SK-N-SH (cell line): ENCODE data around the gene MAB21L1. TPM values are rescaled to one million over a fixed set of nuclear protein-coding genes. Genes with fewer than 3 reads are reported as not detected.

ENCODE experiments used
- CTCF ChIA-PET: fragments of 300-600, 350-600 bp; formaldehyde crosslinking; extraction: SDS; loops from one replicate; lab custom pipeline; 2021; lab: Yijun Ruan, JAX
- POLR2A ChIA-PET: fragments of 350-600 bp; sonication (Branson Sonifier 250); formaldehyde crosslinking; extraction: SDS; loops from one replicate; lab custom pipeline; 2020; ENCODE audit warnings: antibody characterized with exemption, inconsistent platforms; lab: Yijun Ruan, JAX
- DNase-seq: peaks from one replicate; pipeline ENCODE4 v3.0.0; 2012
- H2AFZ ChIP-seq: fragments of 200-600 bp; sonication (generic); 2 replicates; pipeline ENCODE4 v1.8.1; 2016; ENCODE audit warnings: antibody characterized with exemption, mild to moderate bottlenecking, low read depth
- H3F3A ChIP-seq: fragments of 200-600 bp; sonication (generic); replicated peaks from 2 replicates; pipeline ENCODE3; 2016; ENCODE audit warnings: antibody characterized with exemption, mild to moderate bottlenecking; ENCODE audit not compliant: insufficient read depth
- H3K27ac ChIP-seq, 2 experiments: fragments of 200-500 bp in 1 of 2; fragments of 200-600 bp in 1 of 2; sonication (Bioruptor generic) in 1 of 2; sonication (generic), shearing (Covaris generic) in 1 of 2; 2 replicates each; pipeline versions ENCODE4 v1.5.1 to v1.6.1; 2014 to 2016; ENCODE audit warnings: low read depth in 2 of 2, inconsistent platforms in 1 of 2, low read length in 1 of 2, mild to moderate bottlenecking in 1 of 2, mixed read lengths in 1 of 2
- H3K27me3 ChIP-seq: fragments of 200-600 bp; sonication (generic), shearing (Covaris generic); 2 replicates; pipeline ENCODE4 v1.6.1; 2016; ENCODE audit warnings: mixed run types; ENCODE audit not compliant: insufficient read depth
- H3K36me3 ChIP-seq, 2 experiments: fragments of 200-500 bp in 1 of 2; fragments of 200-600 bp in 1 of 2; sonication (Bioruptor generic) in 1 of 2; sonication (generic) in 1 of 2; replicated peaks in 1 of 2; 2 replicates each; pipeline versions ENCODE3 to v1.5.1; 2014 to 2016; ENCODE audit warnings: low read length in 1 of 2, mild to moderate bottlenecking in 1 of 2; ENCODE audit not compliant: insufficient read depth in 2 of 2, control insufficient read depth in 1 of 2
- H3K4me1 ChIP-seq, 2 experiments: fragments of 200-500 bp in 1 of 2; fragments of 200-600 bp in 1 of 2; sonication (Bioruptor generic) in 1 of 2; sonication (generic), shearing (Covaris generic) in 1 of 2; 2 replicates each; pipeline versions ENCODE4 v1.5.1 to v1.6.1; 2014 to 2016; ENCODE audit warnings: low read depth in 1 of 2, low read length in 1 of 2, mixed run types in 1 of 2; ENCODE audit not compliant: insufficient read depth in 2 of 2, control insufficient read depth in 1 of 2
- H3K4me2 ChIP-seq: fragments of 200-600 bp; sonication (generic), shearing (Covaris generic); 2 replicates; pipeline ENCODE4 v1.6.1; 2017; ENCODE audit warnings: mixed run types
- H3K4me3 ChIP-seq, 2 experiments: fragments of 200-500 bp in 1 of 2; fragments of 200-600 bp in 1 of 2; sonication (Bioruptor generic) in 1 of 2; sonication (generic), shearing (Covaris generic) in 1 of 2; 2 replicates each; pipeline versions ENCODE4 v1.5.1 to v1.8.1; 2014 to 2016; ENCODE audit warnings: low read depth in 2 of 2, inconsistent platforms in 1 of 2, low read length in 1 of 2, mild to moderate bottlenecking in 1 of 2, mixed read lengths in 1 of 2, moderate library complexity in 1 of 2
- H3K79me2 ChIP-seq: fragments of 200-600 bp; sonication (generic); 2 replicates; pipeline ENCODE4 v1.8.1; 2017; ENCODE audit warnings: mild to moderate bottlenecking; ENCODE audit not compliant: insufficient read depth
- H3K9ac ChIP-seq: fragments of 200-600 bp; sonication (generic); 2 replicates; pipeline ENCODE4 v1.6.1; 2017; ENCODE audit warnings: mixed run types
- H3K9me2 ChIP-seq: fragments of 200-600 bp; sonication (generic); 2 replicates; pipeline ENCODE4 v1.6.1; 2017; ENCODE audit warnings: mixed run types
- H3K9me3 ChIP-seq: fragments of 200-600 bp; sonication (generic); 2 replicates; pipeline ENCODE4 v1.6.1; 2017; ENCODE audit warnings: mixed run types, mild to moderate bottlenecking, moderate library complexity
- H4K20me1 ChIP-seq: fragments of 200-600 bp; sonication (generic); 2 replicates; pipeline ENCODE4 v1.6.1; 2017; ENCODE audit warnings: mild to moderate bottlenecking, mixed run types; ENCODE audit not compliant: insufficient read depth
- CHD2 ChIP-seq: fragments of 150-350 bp; IDR thresholded peaks from 2 replicates; pipeline ENCODE4 v1.6.1; 2018; ENCODE audit warnings: low read length; ENCODE audit not compliant: partially characterized antibody
- ELF1 ChIP-seq: IDR thresholded peaks from 2 replicates; pipeline ENCODE4 v1.4.0; 2012
- EZH2phosphoT487 ChIP-seq: fragments of 200-600 bp; sonication (generic); IDR thresholded peaks from 2 replicates; pipeline ENCODE4 v1.6.1; 2017; ENCODE audit warnings: low read depth, mixed run types, mild to moderate bottlenecking, antibody characterized with exemption, moderate library complexity, borderline replicate concordance
- FOXJ3 ChIP-seq: sonication (generic); formaldehyde crosslinking; IDR thresholded peaks from 2 replicates; pipeline ENCODE4 v1.5.1; 2020; ENCODE audit warnings: mild to moderate bottlenecking, missing genetic modification reagents
- GATA2 ChIP-seq: sonication (generic); formaldehyde crosslinking; IDR thresholded peaks from 2 replicates; pipeline ENCODE4 v1.5.0; 2020; ENCODE audit warnings: mild to moderate bottlenecking, missing genetic modification reagents
- MEF2A ChIP-seq: IDR thresholded peaks from 2 replicates; pipeline ENCODE4 v1.4.0; 2012; ENCODE audit warnings: low read depth, borderline replicate concordance
- NFIC ChIP-seq: IDR thresholded peaks from 2 replicates; pipeline ENCODE4 v1.4.0; 2012; ENCODE audit warnings: borderline replicate concordance
- NRF1 ChIP-seq: IDR thresholded peaks from 2 replicates; pipeline ENCODE4 v1.6.1; 2012; ENCODE audit warnings: low read depth, mild to moderate bottlenecking, low read length
- RAD21 ChIP-seq: IDR thresholded peaks from 2 replicates; pipeline ENCODE4 v1.6.1; 2012; ENCODE audit warnings: mild to moderate bottlenecking, low read length
- RFX5 ChIP-seq: IDR thresholded peaks from 2 replicates; pipeline ENCODE4 v1.6.1; 2012; ENCODE audit warnings: mild to moderate bottlenecking, improper control_type of control experiment, low read length
- TAF1 ChIP-seq: IDR thresholded peaks from 2 replicates; pipeline ENCODE4 v1.6.1; 2012; ENCODE audit warnings: low read depth, mild to moderate bottlenecking, low read length, moderate library complexity, borderline replicate concordance
- WGBS: methylation state at CpG from one replicate; pipeline ENCODE4 v1.1.6; 2017; ENCODE audit warnings: low lambda C conversion rate; 5-methylcytosine and 5-hydroxymethylcytosine counted together
- polyA plus RNA-seq, 3 experiments: library from polyadenylated mRNA; depleted of rRNA; stranded (reverse); fragments of >200 nt; gene quantifications; 2 replicates each; pipeline ENCODE4 v1.2.3, GENCODE V29; 2012
- TF ChIP-seq, protein P1 (sequence below): fragments of 150-350 bp; IDR thresholded peaks from 2 replicates; pipeline ENCODE4 v1.6.1; 2017; ENCODE audit warnings: antibody characterized with exemption, low read length, low read depth, borderline replicate concordance
- TF ChIP-seq, protein P2 (sequence below): IDR thresholded peaks from 2 replicates; pipeline ENCODE4 v1.6.1; 2012; ENCODE audit warnings: mild to moderate bottlenecking, low read depth, low read length, moderate library complexity

Gene MAB21L1
- polyA plus RNA-seq, 1 of the 3 experiments (the other 2 are of a cell fraction), result 42.3 TPM

DNA sequence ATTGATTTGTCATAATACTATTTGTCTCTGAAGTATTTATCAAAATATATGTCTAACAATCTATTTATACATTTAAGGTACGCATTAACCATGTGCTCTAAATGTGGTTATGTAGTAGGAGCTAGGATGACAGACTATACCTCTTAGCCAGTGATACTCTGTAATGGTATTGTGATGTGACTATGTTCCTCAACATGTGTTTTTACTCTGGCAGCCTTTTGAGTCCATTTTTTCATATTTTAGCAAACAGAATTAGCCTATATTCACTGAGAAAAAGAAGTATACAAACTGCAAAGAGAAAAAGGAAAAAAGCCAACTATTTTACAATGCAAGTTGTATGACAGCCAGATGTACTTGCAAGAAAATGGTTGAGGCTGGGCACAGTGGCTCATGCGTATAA, 26.7 kb downstream of the MAB21L1 start:
- ChIA-PET CTCF (interaction anchor here (1.4 kb wide), 1 partner anchor 17 kb away, joined by 3 read pairs; no protein-coding TSS in a partner anchor), POLR2A (no interaction called here)
- 92% methylated on average over 2 of the region's 2 CpGs for WGBS

DNA sequence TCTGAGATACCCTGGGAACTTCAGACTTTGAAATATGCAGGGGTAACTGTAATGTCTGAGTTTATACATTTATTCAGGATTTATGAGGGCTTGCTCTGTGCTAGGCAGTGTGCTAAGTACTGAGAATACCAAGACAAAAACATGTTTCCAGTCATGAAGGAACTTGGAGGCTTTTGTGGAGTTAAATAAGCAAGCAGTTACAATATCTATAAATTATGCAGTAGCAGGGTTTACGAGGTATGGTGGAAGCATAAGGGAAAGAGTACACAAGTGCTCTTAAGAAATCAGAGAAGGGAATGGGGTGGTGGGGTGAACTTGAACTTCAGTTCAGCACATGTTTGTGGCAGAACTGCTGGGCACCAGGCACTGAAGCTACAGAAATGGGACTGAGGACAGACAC, 28.0 kb downstream of the MAB21L1 start:
- Histone ChIP-seq H3K4me3 (no peak overlapping the region), H2AFZ (no peak overlapping the region), H3K4me1 (no peaks in the 10 kb centered on the region), H3K36me3 (peaks cover 0 to 3% of the 10 kb centered on the region in 2 experiments), H3K9me2 (0 out of 2 replicates have a peak, but pooled peaks cover 3% of the 10 kb centered on the region), H3K4me2 (no peak overlapping the region), H3K9me3 (no peaks in the 10 kb centered on the region), H3K79me2 (no peaks in the 10 kb centered on the region), H3F3A (no peaks in the 10 kb centered on the region), H3K9ac (no peak overlapping the region), H3K27me3 (no peaks in the 10 kb centered on the region), H3K27ac (no peak overlapping the region), H4K20me1 (no peaks in the 10 kb centered on the region)
- CTCF ChIA-PET, result no interaction called here
- POLR2A ChIA-PET, result no interaction called here
- TF ChIP-seq CHD2 (no peak), EZH2phosphoT487 (no peak), TAF1 (no peak)
- TF ChIP-seq, protein P1, sequence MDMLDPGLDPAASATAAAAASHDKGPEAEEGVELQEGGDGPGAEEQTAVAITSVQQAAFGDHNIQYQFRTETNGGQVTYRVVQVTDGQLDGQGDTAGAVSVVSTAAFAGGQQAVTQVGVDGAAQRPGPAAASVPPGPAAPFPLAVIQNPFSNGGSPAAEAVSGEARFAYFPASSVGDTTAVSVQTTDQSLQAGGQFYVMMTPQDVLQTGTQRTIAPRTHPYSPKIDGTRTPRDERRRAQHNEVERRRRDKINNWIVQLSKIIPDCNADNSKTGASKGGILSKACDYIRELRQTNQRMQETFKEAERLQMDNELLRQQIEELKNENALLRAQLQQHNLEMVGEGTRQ, result no peak
- DNase-seq, result no peak
- WGBS, result 100% methylated on average over 1 of the region's 1 CpG

More for the DNA sequence above, 26.7 kb downstream of the MAB21L1 start:
- no peak overlapping the region for H3K4me2 ChIP-seq
- no peaks in the 10 kb centered on the region for H3K9me2 ChIP-seq
- no peaks in the 10 kb centered on the region for H3K79me2 ChIP-seq
- H3K27me3 ChIP-seq, result no peaks in the 10 kb centered on the region
- H3K9me3 ChIP-seq, result no peaks in the 10 kb centered on the region
- no peaks in the 10 kb centered on the region for H3K4me1 ChIP-seq
- no peak overlapping the region for H2AFZ ChIP-seq
- no peak overlapping the region for H3K27ac ChIP-seq
- H3F3A ChIP-seq, result no peaks in the 10 kb centered on the region
- H3K36me3 ChIP-seq, result peaks cover 0 to 3% of the 10 kb centered on the region in 2 experiments
- H3K9ac ChIP-seq, result no peak overlapping the region
- TF ChIP-seq NFIC (no peak), MEF2A (no peak), NRF1 (no peak), FOXJ3 (no peak), GATA2 (no peak), ELF1 (no peak), TAF1 (no peak), RAD21 (no peak), RFX5 (no peak)
- TF ChIP-seq, protein P2, sequence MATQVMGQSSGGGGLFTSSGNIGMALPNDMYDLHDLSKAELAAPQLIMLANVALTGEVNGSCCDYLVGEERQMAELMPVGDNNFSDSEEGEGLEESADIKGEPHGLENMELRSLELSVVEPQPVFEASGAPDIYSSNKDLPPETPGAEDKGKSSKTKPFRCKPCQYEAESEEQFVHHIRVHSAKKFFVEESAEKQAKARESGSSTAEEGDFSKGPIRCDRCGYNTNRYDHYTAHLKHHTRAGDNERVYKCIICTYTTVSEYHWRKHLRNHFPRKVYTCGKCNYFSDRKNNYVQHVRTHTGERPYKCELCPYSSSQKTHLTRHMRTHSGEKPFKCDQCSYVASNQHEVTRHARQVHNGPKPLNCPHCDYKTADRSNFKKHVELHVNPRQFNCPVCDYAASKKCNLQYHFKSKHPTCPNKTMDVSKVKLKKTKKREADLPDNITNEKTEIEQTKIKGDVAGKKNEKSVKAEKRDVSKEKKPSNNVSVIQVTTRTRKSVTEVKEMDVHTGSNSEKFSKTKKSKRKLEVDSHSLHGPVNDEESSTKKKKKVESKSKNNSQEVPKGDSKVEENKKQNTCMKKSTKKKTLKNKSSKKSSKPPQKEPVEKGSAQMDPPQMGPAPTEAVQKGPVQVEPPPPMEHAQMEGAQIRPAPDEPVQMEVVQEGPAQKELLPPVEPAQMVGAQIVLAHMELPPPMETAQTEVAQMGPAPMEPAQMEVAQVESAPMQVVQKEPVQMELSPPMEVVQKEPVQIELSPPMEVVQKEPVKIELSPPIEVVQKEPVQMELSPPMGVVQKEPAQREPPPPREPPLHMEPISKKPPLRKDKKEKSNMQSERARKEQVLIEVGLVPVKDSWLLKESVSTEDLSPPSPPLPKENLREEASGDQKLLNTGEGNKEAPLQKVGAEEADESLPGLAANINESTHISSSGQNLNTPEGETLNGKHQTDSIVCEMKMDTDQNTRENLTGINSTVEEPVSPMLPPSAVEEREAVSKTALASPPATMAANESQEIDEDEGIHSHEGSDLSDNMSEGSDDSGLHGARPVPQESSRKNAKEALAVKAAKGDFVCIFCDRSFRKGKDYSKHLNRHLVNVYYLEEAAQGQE, result no peak
- H3K4me3 ChIP-seq, result no peak overlapping the region
- H4K20me1 ChIP-seq, result no peaks in the 10 kb centered on the region
- no peak for DNase-seq
